Measurements from ENCODE around the gene RCBTB2. TPM values are rescaled to one million over a fixed set of nuclear protein-coding genes. Genes with fewer than 3 reads are reported as not detected.
A peak's percentile ranks its signal among the peaks of the same experiment; 100 is the strongest.

The RCBTB2 gene
- total RNA-seq, 2 donors from 2014 or later = 5.2 to 13.4 TPM

DNA sequence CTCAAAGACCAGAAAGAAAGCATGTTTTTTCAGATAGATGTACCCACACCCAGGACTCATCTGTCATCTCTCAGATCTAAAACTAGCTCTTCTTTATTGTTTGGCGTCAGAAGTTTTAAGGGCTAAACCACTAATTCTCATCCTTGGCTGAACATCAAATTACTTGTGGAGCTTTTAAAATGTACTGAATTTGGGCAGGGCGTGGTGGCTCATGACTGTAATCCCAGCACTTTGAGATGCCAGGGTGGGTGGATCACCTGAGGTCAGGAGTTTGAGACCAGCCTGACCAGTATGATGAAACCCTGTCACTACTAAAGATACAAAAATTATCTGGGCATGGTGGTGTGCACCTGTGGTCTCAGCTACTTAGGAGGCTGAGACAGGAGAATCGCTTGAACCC is 47.4 kb downstream of the RCBTB2 start:
- TF ChIP-seq, protein P1, sequence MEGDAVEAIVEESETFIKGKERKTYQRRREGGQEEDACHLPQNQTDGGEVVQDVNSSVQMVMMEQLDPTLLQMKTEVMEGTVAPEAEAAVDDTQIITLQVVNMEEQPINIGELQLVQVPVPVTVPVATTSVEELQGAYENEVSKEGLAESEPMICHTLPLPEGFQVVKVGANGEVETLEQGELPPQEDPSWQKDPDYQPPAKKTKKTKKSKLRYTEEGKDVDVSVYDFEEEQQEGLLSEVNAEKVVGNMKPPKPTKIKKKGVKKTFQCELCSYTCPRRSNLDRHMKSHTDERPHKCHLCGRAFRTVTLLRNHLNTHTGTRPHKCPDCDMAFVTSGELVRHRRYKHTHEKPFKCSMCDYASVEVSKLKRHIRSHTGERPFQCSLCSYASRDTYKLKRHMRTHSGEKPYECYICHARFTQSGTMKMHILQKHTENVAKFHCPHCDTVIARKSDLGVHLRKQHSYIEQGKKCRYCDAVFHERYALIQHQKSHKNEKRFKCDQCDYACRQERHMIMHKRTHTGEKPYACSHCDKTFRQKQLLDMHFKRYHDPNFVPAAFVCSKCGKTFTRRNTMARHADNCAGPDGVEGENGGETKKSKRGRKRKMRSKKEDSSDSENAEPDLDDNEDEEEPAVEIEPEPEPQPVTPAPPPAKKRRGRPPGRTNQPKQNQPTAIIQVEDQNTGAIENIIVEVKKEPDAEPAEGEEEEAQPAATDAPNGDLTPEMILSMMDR (IDR thresholded peaks at IDR 0.05) = no peak

DNA sequence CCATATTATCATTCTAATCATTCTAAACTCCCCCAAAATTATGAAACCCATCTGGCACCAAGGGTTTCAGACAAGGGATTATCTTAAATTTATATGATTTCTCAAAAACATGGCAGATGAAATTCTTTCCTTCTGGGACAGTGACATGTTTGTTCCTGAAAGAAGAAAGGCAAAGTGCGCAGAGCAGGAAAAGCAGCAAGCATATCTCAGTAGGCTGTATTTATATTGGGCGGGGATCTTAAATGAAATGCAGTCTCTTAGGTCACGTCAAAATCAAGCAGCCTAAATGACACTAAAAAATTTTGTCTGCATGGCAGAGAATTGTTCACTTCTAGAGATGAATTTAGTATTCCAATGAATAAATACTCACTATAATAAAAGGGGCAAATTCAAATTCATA is 49.3 kb downstream of the RCBTB2 start:
- H3K27ac ChIP-seq = no peak overlapping the region
- no peaks in the 10 kb centered on the region for H3K27me3 ChIP-seq
- no peak for DNase-seq (ENCODE audit: low spot score)
- H3K4me1 ChIP-seq = no peaks in the 10 kb centered on the region
- TF ChIP-seq, protein P1 (IDR thresholded peaks at IDR 0.05) = no peak
- peaks cover 4% of the 10 kb centered on the region for H3K36me3 ChIP-seq
- no peak overlapping the region for H3K4me3 ChIP-seq
- H3K9me3 ChIP-seq = no peaks in the 10 kb centered on the region

More for the DNA sequence above, 47.4 kb downstream of the RCBTB2 start:
- no peaks in the 10 kb centered on the region for H3K4me1 ChIP-seq
- H3K36me3 ChIP-seq = peaks cover 4% of the 10 kb centered on the region
- no peak for DNase-seq (ENCODE audit: low spot score)
- H3K4me3 ChIP-seq = no peak overlapping the region
- no peak overlapping the region for H3K27ac ChIP-seq
- H3K9me3 ChIP-seq = no peaks in the 10 kb centered on the region
- H3K27me3 ChIP-seq = no peaks in the 10 kb centered on the region

DNA sequence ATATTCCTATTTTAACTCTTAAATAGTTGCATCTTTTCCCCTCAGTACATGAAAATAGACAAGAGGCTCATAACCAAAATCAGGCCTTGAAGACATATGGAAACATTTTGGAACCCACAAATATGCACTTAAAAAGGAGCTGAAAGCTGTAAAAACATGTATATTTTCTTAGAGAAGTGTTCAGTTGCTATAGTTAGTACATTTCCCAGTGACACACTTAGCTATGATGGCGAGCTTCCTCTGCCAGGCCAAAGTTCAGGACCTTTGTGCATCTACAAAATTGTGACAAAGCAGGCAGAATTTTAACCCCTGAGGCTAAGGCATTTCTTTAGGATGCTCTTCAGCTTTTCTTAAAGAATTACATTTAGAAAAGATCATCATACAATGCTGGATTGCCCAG is 54.5 kb downstream of the RCBTB2 start:
- H3K27ac ChIP-seq = no peak overlapping the region
- TF ChIP-seq, protein P1 (IDR thresholded peaks at IDR 0.05) = no peak
- H3K27me3 ChIP-seq = no peaks in the 10 kb centered on the region
- no peak overlapping the region for H3K4me3 ChIP-seq
- H3K9me3 ChIP-seq = no peaks in the 10 kb centered on the region
- no peaks in the 10 kb centered on the region for H3K36me3 ChIP-seq
- H3K4me1 ChIP-seq = no peaks in the 10 kb centered on the region
- no peak for DNase-seq (ENCODE audit: low spot score)

DNA sequence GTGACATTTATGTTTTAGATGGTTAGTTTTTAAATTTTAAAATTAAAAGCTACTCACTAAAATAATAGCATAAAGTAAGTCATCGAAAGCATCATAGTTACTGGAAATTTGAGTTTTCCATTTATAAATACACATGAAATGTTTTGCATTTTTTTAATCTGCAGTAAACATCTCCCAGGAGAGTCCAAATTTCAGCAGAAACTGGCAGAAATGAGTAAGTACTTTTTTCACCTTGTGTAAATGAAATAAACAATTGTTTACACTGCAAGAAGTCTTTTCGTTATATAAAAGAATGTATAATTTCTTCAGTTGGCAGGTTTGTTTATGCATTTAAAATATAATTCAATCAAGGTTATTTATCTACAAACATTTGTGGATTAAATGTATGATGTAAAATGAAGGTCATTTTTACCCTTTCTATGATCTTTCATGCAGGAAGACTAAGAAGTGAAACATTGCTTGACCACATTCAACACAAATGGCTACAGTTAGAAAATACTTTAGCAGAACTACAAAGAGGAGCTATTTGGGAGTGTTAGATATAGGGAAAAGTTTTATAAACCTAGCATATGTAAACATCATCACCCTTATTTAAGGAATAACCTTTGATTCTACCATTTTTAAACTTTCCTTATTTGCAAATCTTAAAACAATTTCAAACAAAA is 55.6 kb downstream of the RCBTB2 start:
- H3K9me3 ChIP-seq = no peaks in the 10 kb centered on the region
- no peaks in the 10 kb centered on the region for H3K4me1 ChIP-seq
- TF ChIP-seq, protein P1 (IDR thresholded peaks at IDR 0.05) = no peak
- DNase-seq (ENCODE audit: low spot score) = no peak
- H3K27ac ChIP-seq = no peak overlapping the region
- H3K36me3 ChIP-seq = no peaks in the 10 kb centered on the region
- no peaks in the 10 kb centered on the region for H3K27me3 ChIP-seq
- no peak overlapping the region for H3K4me3 ChIP-seq

DNA sequence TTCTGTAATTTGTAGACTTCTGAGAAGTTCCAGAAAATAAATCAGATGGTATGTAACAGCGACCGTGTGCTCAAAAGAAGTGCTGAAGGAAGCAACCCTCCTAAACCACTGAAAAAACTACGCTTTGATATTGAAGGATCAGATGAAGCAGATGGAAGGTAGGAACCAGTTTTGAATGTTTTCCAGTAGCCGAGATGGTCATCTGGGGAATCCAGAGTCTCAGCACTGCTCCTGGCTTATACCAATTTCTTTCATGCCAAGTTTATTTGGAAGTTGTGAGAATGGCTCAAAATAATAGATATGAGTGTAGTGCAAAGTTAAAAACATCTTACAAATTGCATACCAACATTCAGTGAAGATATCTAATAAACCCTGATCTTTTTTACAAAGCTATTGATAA is 56.2 kb downstream of the RCBTB2 start:
- Histone ChIP-seq H3K4me3 (no peak overlapping the region), H3K9me3 (no peaks in the 10 kb centered on the region), H3K4me1 (no peaks in the 10 kb centered on the region), H3K27me3 (no peaks in the 10 kb centered on the region), H3K36me3 (no peaks in the 10 kb centered on the region), H3K27ac (peak overlapping the region in 1 of 2 donors; percentile 6)
- DNase-seq (ENCODE audit: low spot score) = no peak
- TF ChIP-seq, protein P1 (IDR thresholded peaks at IDR 0.05) = no peak

GRCh38 chr13:48476215-48476614 is 56.7 kb downstream of the RCBTB2 start:
- H3K4me1 ChIP-seq = no peaks in the 10 kb centered on the region
- TF ChIP-seq, protein P1 (IDR thresholded peaks at IDR 0.05) = no peak
- H3K36me3 ChIP-seq = no peaks in the 10 kb centered on the region
- peak overlapping the region in 1 of 2 donors; percentile 6 for H3K27ac ChIP-seq
- no peak overlapping the region for H3K4me3 ChIP-seq
- H3K27me3 ChIP-seq = no peaks in the 10 kb centered on the region
- DNase-seq (ENCODE audit: low spot score) = no peak
- H3K9me3 ChIP-seq = no peaks in the 10 kb centered on the region
